ENCODE results near the gene POM121C.
"Not testable (repeated sequence)": the region's sequence is repeated elsewhere in the genome, so short reads cannot be mapped to it uniquely, and the experiment has no call there.

Gene POM121C

GRCh38 chr7:75374519-75375317 lies 111.4 kb downstream of the POM121C start:
- not testable (repeated sequence) for DNase-seq

DNA sequence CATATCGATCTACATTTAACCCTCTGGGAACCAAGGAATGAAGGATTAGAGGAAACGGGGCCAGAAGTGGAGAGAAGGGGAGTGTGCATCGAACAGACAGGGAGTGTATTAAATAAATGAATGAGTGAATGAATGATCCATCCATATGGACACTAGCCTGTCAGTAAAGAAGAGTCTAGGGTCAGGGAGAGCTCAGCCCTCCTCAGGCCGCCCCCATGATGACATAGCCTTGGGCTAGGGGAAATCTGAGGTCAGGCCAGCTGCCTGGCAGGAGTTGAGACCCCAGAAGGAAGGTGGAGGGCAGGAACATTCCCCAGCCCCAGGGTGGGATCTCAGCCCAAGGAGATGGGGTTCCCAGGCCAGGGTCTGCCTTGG lies 112.0 kb downstream of the POM121C start:
- DNase-seq: not testable (repeated sequence)

GRCh38 chr7:75367313-75367712 lies 118.8 kb downstream of the POM121C start:
- not testable (repeated sequence) for DNase-seq

Data from T1000 (cell line).